Gastrocnemius medialis (tissue), 4 donors: Measurements from ENCODE around the gene PCDHB3.

Experiments used
- CTCF ChIP-seq, 5 experiments: fragments of 450-650 bp in 3 of 5; fragments of 200-600 bp in 2 of 5; sonication (generic) in 2 of 5; IDR thresholded peaks in 4 of 5; conservative IDR thresholded peaks in 1 of 5; 1 replicate in 4 of 5; 2 replicates in 1 of 5; pipeline ENCODE4 v1.5.1; 2016 to 2019; ENCODE audit warnings: antibody characterized with exemption in 5 of 5, mild to moderate bottlenecking in 3 of 5, moderate library complexity in 3 of 5
- POLR2A ChIP-seq, 2 donors: fragments of 450-650 bp; IDR thresholded peaks; one replicate each; pipeline ENCODE4 v1.6.1; 2017; ENCODE audit warnings: antibody characterized with exemption in 2 of 2, mild to moderate bottlenecking in 2 of 2, moderate library complexity in 2 of 2

- TF ChIP-seq POLR2A (IDR thresholded peaks at IDR 0.05) (no peak), CTCF (IDR thresholded peaks at IDR 0.05 in 4 of 5, conservative IDR thresholded peaks at IDR 0.05 in 1 of 5) (no peak)
Measured at GRCh38 chr5:141127305-141127704, 27.0 kb downstream of the PCDHB3 start.
